T-helper 17 cell (primary cell): Measurements from ENCODE around the gene ZNF564. TPM values are rescaled to one million over a fixed set of nuclear protein-coding genes. Genes with fewer than 3 reads are reported as not detected.
"Not testable (repeated sequence)": the region's sequence is repeated elsewhere in the genome, so short reads cannot be mapped to it uniquely, and the experiment has no call there.

Experiments
- ATAC-seq: fragments of 150-1000 bp; cut with Tn5 transposase; 2 replicates; pipeline ENCODE4 v1.10.0; 2021; ENCODE audit warnings: mild to moderate bottlenecking, moderate library complexity
- DNase-seq, 3 donors: peaks; one replicate each; pipeline versions ENCODE4 v3.0.0 to v3.0.0-alpha.2; 2020 to 2021
- H3K9me3 ChIP-seq: one replicate; pipeline ENCODE4 v1.7.0; 2013; ENCODE audit warnings: low read length, mild to moderate bottlenecking; ENCODE audit not compliant: control insufficient read depth, poor library complexity, severe bottlenecking
- H3K27ac Mint-ChIP-seq: one replicate; pipeline ENCODE4 v1.8.0; 2022; ENCODE audit warnings: mild to moderate bottlenecking, moderate library complexity, mixed read lengths
- H3K27me3 Mint-ChIP-seq: one replicate; pipeline ENCODE4 v1.8.0; 2022; ENCODE audit warnings: mixed read lengths
- H3K36me3 Mint-ChIP-seq: one replicate; pipeline ENCODE4 v1.8.0; 2022; ENCODE audit warnings: low read depth, mixed read lengths
- H3K4me1 Mint-ChIP-seq: one replicate; pipeline ENCODE4 v1.8.0; 2022; ENCODE audit warnings: mild to moderate bottlenecking, mixed read lengths
- H3K4me3 Mint-ChIP-seq: one replicate; pipeline ENCODE4 v1.8.0; 2022; ENCODE audit warnings: mild to moderate bottlenecking, moderate library complexity, mixed read lengths
- total RNA-seq, 4 donors: library from RNA in 2 of 4; stranded (reverse) in 2 of 4; gene quantifications; one replicate each; pipeline ENCODE4 v1.2.3 and lab custom pipeline; 2022 to 2026

Gene ZNF564
- total RNA-seq, result 10 to 100 TPM; 12.0 to 14.5 TPM
- total RNA-seq (lab: John Stamatoyannopoulos, UW), result 1.6 to 2.3 reads per million in 2 donors

GRCh38 chr19:12551060-12551832 is at the start of gene ZNF564:
Gene ZNF564 (minus strand): TSS chr19:12551482. CDS start chr19:12551332, 150 bp downstream.
- H3K9me3 ChIP-seq, result no peaks in the 10 kb centered on the region
- H3K27ac Mint-ChIP-seq, result peak within 1 kb of the TSS; percentile 95
- peaks cover 29% of the 10 kb centered on the region for H3K4me1 Mint-ChIP-seq
- H3K4me3 Mint-ChIP-seq, result peak within 1 kb of the TSS; percentile 99
- ATAC-seq (peak; percentile 99), DNase-seq (peak; percentile 69 to 82 (median 71))
- no peaks in the 10 kb centered on the region for H3K36me3 Mint-ChIP-seq
- H3K27me3 Mint-ChIP-seq, result no peaks in the 10 kb centered on the region

DNA sequence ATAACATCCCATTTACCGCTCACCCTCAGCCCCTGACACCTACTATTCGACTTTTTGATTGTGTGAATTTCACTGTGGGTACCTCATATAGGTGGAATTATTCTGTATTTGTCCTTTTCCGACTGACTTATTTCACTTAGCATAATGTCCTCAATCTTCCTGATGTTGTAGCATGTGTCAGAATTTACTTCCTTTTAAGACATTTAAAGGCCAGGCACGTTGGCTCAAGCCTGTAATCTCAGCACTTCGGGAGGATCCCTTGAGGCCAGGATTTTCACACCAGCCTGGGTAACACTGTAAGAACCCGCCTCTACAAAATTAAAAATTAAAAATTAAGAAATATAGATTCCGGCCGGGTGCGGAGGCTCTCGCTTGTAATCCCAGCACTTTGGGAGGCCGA is 46.3 kb upstream of the ZNF564 start:
- peaks cover 2% of the 10 kb centered on the region for H3K4me1 Mint-ChIP-seq
- no peak overlapping the region for H3K27ac Mint-ChIP-seq
- ATAC-seq (no peak), DNase-seq (no peak)
- H3K9me3 ChIP-seq, result no peaks in the 10 kb centered on the region
- no peaks in the 10 kb centered on the region for H3K27me3 Mint-ChIP-seq
- no peak overlapping the region for H3K4me3 Mint-ChIP-seq
- H3K36me3 Mint-ChIP-seq, result peaks cover 2% of the 10 kb centered on the region

- ATAC-seq (no peak), DNase-seq (no peak)
- H3K4me3 Mint-ChIP-seq, result no peak overlapping the region
- no peaks in the 10 kb centered on the region for H3K27me3 Mint-ChIP-seq
- H3K4me1 Mint-ChIP-seq, result peaks cover 2% of the 10 kb centered on the region
- no peaks in the 10 kb centered on the region for H3K9me3 ChIP-seq
- no peak overlapping the region for H3K27ac Mint-ChIP-seq
- peaks cover 2% of the 10 kb centered on the region for H3K36me3 Mint-ChIP-seq
Measured at GRCh38 chr19:12596927-12597548, 45.8 kb upstream of the ZNF564 start.

GRCh38 chr19:12596485-12596884 is 45.2 kb upstream of the ZNF564 start:
- DNase-seq, result no peak
- ATAC-seq, result no peak
- no peaks in the 10 kb centered on the region for H3K9me3 ChIP-seq
- Mint-ChIP-seq H3K27ac (no peak overlapping the region), H3K4me1 (peaks cover 2% of the 10 kb centered on the region), H3K36me3 (peaks cover 2% of the 10 kb centered on the region), H3K27me3 (no peaks in the 10 kb centered on the region), H3K4me3 (no peak overlapping the region)

- H3K9me3 ChIP-seq, result peaks cover 5% of the 10 kb centered on the region
- ATAC-seq (no peak), DNase-seq (no peak)
- Mint-ChIP-seq H3K27me3 (no peaks in the 10 kb centered on the region), H3K36me3 (peaks cover 6% of the 10 kb centered on the region), H3K4me3 (no peak overlapping the region), H3K27ac (no peak overlapping the region), H3K4me1 (peaks cover 2% of the 10 kb centered on the region)
Measured at GRCh38 chr19:12581100-12581499, 29.8 kb upstream of the ZNF564 start.

DNA sequence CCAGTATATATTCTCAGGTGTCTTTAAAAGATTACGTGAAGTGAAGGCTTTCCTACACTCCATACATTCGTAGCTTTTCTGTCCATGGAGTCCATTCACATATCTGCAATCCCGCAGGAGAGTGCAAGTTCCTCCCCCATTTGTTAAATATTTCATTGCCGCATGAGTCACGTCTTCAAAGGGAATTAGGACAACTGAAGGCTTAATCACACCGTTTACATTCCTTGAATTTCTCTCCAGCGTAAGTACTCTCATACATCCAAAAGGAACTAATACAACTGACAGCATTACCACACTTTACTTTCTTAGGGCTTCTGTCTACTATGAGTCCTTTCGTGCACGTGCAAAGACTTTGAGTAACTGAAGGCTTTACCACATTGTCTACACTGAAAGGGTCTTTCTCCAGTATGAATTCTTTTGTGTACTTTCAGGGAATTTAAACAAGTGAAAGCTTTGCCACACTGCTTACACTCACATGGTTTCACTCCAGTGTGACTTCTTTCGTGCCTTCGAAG is 29.0 kb upstream of the ZNF564 start:
- Mint-ChIP-seq H3K27me3 (no peaks in the 10 kb centered on the region), H3K36me3 (peaks cover 6% of the 10 kb centered on the region), H3K4me3 (no peak overlapping the region), H3K27ac (no peak overlapping the region), H3K4me1 (peaks cover 2% of the 10 kb centered on the region)
- peaks cover 5% of the 10 kb centered on the region for H3K9me3 ChIP-seq
- ATAC-seq (no peak), DNase-seq (no peak)

DNA sequence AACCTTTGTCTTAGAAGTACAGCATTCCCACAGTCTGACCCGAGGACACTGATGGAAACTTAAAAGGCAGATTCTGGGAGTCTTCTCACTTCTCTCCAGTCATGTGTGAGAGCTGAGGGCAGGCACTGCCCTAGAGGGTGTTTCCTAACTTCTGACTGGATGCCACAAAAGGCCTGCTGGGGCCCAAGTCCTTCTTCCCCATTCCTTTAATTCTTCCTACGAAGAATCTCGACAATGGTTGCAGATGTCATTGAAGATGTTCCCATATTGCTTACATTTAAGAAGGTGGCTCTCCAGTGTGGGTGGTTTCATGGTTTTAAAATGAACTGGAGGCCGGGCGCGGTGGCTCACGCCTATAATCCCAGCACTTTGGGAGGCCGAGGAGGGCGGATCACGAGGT is 27.4 kb upstream of the ZNF564 start:
- Mint-ChIP-seq H3K4me1 (peaks cover 6% of the 10 kb centered on the region), H3K27ac (no peak overlapping the region), H3K36me3 (peaks cover 6% of the 10 kb centered on the region), H3K4me3 (no peak overlapping the region), H3K27me3 (no peaks in the 10 kb centered on the region)
- ATAC-seq (no peak), DNase-seq (no peak)
- H3K9me3 ChIP-seq, result peaks cover 5% of the 10 kb centered on the region

DNA sequence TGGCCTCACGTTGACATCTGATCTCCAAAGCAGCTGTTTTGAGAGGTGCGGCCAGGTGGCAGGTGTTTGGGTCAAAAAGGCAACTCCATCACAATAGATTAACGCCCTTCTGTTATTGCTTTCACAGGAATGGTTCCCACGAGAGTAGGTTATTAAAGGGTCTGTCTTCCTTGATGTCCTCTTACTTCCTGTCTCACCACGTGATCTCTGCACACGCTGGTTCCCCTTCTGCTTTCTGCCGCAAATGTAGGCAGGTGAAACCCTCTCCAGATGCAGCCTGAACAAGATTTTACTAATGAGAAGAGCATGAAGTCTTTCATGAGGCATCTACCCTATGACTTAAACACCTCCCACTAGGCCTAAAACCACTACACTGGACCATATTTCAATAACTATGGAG is 22.8 kb upstream of the ZNF564 start:
- ATAC-seq, result peak; percentile 41
- H3K36me3 Mint-ChIP-seq, result peaks cover 4% of the 10 kb centered on the region
- H3K4me3 Mint-ChIP-seq, result peak overlapping the region; percentile 21
- H3K27ac Mint-ChIP-seq, result no peak overlapping the region
- DNase-seq, result no peak
- H3K4me1 Mint-ChIP-seq, result peaks cover 8% of the 10 kb centered on the region
- no peaks in the 10 kb centered on the region for H3K27me3 Mint-ChIP-seq
- no peaks in the 10 kb centered on the region for H3K9me3 ChIP-seq

DNA sequence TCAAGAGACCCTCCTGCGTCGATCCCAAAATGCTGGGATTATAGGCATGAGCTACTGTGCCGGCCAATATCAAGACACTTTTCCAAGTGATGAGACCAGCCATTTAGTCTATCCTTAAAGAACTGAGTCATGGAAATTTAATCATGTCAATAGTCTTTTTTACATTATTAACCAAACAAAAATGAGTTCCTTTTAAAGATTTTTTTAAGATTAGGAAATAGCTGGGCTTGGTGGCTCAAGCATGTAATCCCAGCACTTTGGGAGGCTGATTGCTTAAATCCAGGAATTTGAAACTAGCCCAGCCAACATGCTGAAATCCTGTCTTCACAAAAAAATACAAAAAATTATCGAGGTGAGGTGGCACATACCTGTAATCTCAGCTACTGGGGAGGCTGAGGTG is 16.7 kb upstream of the ZNF564 start:
- no peak overlapping the region for H3K27ac Mint-ChIP-seq
- H3K4me3 Mint-ChIP-seq, result no peak overlapping the region
- ATAC-seq (no peak), DNase-seq (no peak)
- no peaks in the 10 kb centered on the region for H3K9me3 ChIP-seq
- no peaks in the 10 kb centered on the region for H3K36me3 Mint-ChIP-seq
- no peaks in the 10 kb centered on the region for H3K27me3 Mint-ChIP-seq
- peaks cover 6% of the 10 kb centered on the region for H3K4me1 Mint-ChIP-seq

- ATAC-seq, H3K27me3 Mint-ChIP-seq, H3K27ac Mint-ChIP-seq, H3K4me1 Mint-ChIP-seq, H3K9me3 ChIP-seq, DNase-seq, H3K4me3 Mint-ChIP-seq, H3K36me3 Mint-ChIP-seq: not testable (repeated sequence)
Measured at GRCh38 chr19:12566380-12566779, 15.1 kb upstream of the ZNF564 start.

DNA sequence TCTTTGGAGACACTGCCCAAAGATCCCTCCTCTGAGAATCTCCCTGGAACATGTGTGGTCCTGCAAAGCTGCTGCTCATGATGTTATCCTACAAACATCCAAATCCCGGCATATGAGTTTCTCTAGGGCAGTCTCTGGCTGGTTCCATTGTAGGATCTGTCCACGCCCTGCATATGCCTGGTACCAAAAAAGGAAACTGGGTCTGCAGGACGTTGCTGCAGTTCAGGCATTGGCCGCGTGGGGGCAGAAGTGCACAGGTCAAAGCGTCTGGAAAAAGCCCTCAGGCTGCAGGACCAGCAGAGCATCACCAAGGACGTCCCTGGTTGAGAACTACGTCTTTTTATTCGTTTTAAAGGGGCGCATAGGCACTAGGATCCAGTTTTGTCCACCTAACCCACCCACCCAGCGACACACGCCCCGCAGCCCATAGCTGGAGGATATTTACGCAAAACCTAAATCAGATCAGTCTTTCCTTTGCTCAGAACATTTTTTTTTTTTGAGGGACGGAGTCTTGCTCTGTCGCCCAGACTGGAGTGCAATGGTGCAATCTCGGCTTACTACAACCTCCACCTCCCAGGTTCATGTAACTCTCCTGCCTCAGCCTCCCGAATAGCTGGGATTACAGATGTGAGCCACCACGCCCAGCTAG is 12.9 kb upstream of the ZNF564 start:
- peak; percentile 99 for ATAC-seq
- no peaks in the 10 kb centered on the region for H3K9me3 ChIP-seq
- DNase-seq, result peak; percentile 78 to 94 (median 78)
- no peak overlapping the region for H3K27ac Mint-ChIP-seq
- H3K4me3 Mint-ChIP-seq, result no peak overlapping the region
- no peaks in the 10 kb centered on the region for H3K36me3 Mint-ChIP-seq
- H3K27me3 Mint-ChIP-seq, result no peaks in the 10 kb centered on the region
- peaks cover 7% of the 10 kb centered on the region for H3K4me1 Mint-ChIP-seq

GRCh38 chr19:12555456-12555930 is 4.2 kb upstream of the ZNF564 start:
- Mint-ChIP-seq H3K4me1 (peaks cover 13% of the 10 kb centered on the region), H3K4me3 (no peak overlapping the region), H3K27me3 (no peaks in the 10 kb centered on the region), H3K27ac (no peak overlapping the region), H3K36me3 (no peaks in the 10 kb centered on the region)
- no peaks in the 10 kb centered on the region for H3K9me3 ChIP-seq
- no peak for DNase-seq
- no peak for ATAC-seq

- ATAC-seq (no peak), DNase-seq (no peak)
- H3K4me3 Mint-ChIP-seq, result no peak overlapping the region
- H3K9me3 ChIP-seq, result no peaks in the 10 kb centered on the region
- peaks cover 2% of the 10 kb centered on the region for H3K36me3 Mint-ChIP-seq
- H3K27me3 Mint-ChIP-seq, result no peaks in the 10 kb centered on the region
- peaks cover 45% of the 10 kb centered on the region for H3K4me1 Mint-ChIP-seq
- no peak overlapping the region for H3K27ac Mint-ChIP-seq
Measured at GRCh38 chr19:12546903-12547302, 4.4 kb downstream of the ZNF564 start.
